HepG2 (cell line): Measurements from ENCODE around the gene SRSF11. TPM values are rescaled to one million over a fixed set of nuclear protein-coding genes. Genes with fewer than 3 reads are reported as not detected.
A peak's percentile ranks its signal among the peaks of the same experiment; 100 is the strongest.

Source experiments
- ARHGAP35 ChIP-seq: sonication (generic); formaldehyde crosslinking; IDR thresholded peaks from 2 replicates; pipeline ENCODE4 v1.9.0; 2022; ENCODE audit warnings: mild to moderate bottlenecking, inconsistent platforms, moderate library complexity, missing genetic modification reagents, borderline replicate concordance
- ARID2 ChIP-seq: sonication (generic); formaldehyde crosslinking; IDR thresholded peaks from 2 replicates; pipeline ENCODE4 v1.8.1; 2022; ENCODE audit warnings: mild to moderate bottlenecking, missing genetic modification reagents, borderline replicate concordance
- DMAP1 ChIP-seq: IDR thresholded peaks from 2 replicates; pipeline ENCODE4 v1.6.1; 2016
- FIP1L1 ChIP-seq: fragments of 200-400 bp; formaldehyde crosslinking; IDR thresholded peaks from 2 replicates; pipeline ENCODE4 v1.6.1; 2018; ENCODE audit warnings: low read depth, mild to moderate bottlenecking, low read length, moderate library complexity, borderline replicate concordance; ENCODE audit not compliant: insufficient read depth
- GABPA ChIP-seq, 2 experiments: IDR thresholded peaks; 2 replicates each; pipeline ENCODE4 v1.6.1; 2011 to 2016; ENCODE audit warnings: low read depth in 2 of 2, low read length in 1 of 2, missing biosample characterization in 1 of 2, missing genetic modification characterization in 1 of 2
- MYNN ChIP-seq: sonication (generic); formaldehyde crosslinking; IDR thresholded peaks from 2 replicates; pipeline ENCODE4 v1.4.0; 2020; ENCODE audit warnings: mild to moderate bottlenecking, low read depth, missing genetic modification reagents
- NFIC ChIP-seq: IDR thresholded peaks from 2 replicates; pipeline ENCODE4 v1.6.1; 2012; ENCODE audit warnings: mild to moderate bottlenecking, low read length, inconsistent platforms
- NR2F6 ChIP-seq, 2 experiments: IDR thresholded peaks; 2 replicates each; pipeline ENCODE4 v1.6.1; 2016; ENCODE audit warnings: antibody characterized with exemption in 1 of 2, mild to moderate bottlenecking in 1 of 2
- SNRNP70 ChIP-seq: fragments of 200-400 bp; formaldehyde crosslinking; IDR thresholded peaks from 2 replicates; pipeline ENCODE4 v1.6.1; 2017; ENCODE audit warnings: mild to moderate bottlenecking, low read depth, low read length, moderate library complexity
- SP5 ChIP-seq: IDR thresholded peaks from 2 replicates; pipeline ENCODE4 v1.6.1; 2016; ENCODE audit warnings: low read depth, borderline replicate concordance
- TGIF2 ChIP-seq: IDR thresholded peaks from 2 replicates; pipeline ENCODE4 v1.6.1; 2016; ENCODE audit warnings: control low read depth, missing compliant biosample characterization
- TSC22D2 ChIP-seq: sonication (generic); formaldehyde crosslinking; IDR thresholded peaks from 2 replicates; pipeline ENCODE4 v1.5.1; 2020; ENCODE audit warnings: missing genetic modification reagents, mild to moderate bottlenecking, borderline replicate concordance
- U2AF2 ChIP-seq: fragments of 200-400 bp; formaldehyde crosslinking; IDR thresholded peaks from 2 replicates; pipeline ENCODE4 v1.6.1; 2017; ENCODE audit warnings: low read depth, mild to moderate bottlenecking, low read length
- YEATS4 ChIP-seq: sonication (generic); formaldehyde crosslinking; IDR thresholded peaks from 2 replicates; pipeline ENCODE4 v1.4.0; 2020; ENCODE audit warnings: missing genetic modification reagents, borderline replicate concordance
- ZFP36 ChIP-seq: fragments of 150-350 bp; IDR thresholded peaks from 2 replicates; pipeline ENCODE4 v1.6.1; 2018; ENCODE audit warnings: borderline replicate concordance, low read length, low read depth; ENCODE audit not compliant: partially characterized antibody
- ZNF282 ChIP-seq: fragments of 450-650 bp; IDR thresholded peaks from 2 replicates; pipeline ENCODE4 v1.6.1; 2018; ENCODE audit not compliant: partially characterized antibody
- ZNF33A ChIP-seq: sonication (generic); formaldehyde crosslinking; IDR thresholded peaks from 2 replicates; pipeline ENCODE4 v1.5.1; 2020; ENCODE audit warnings: missing genetic modification reagents, mild to moderate bottlenecking, moderate library complexity, borderline replicate concordance
- ZNF839 ChIP-seq: sonication (generic); formaldehyde crosslinking; IDR thresholded peaks from 2 replicates; pipeline ENCODE4 v1.4.0; 2020; ENCODE audit warnings: missing genetic modification reagents, mild to moderate bottlenecking, borderline replicate concordance
- polyA plus RNA-seq, 8 experiments: library from polyadenylated mRNA; depleted of rRNA in 3 of 8; stranded (reverse) in 7 of 8; unstranded in 1 of 8; fragments of >200 nt; fragmentation: Illumina TruSeq in 4 of 8; extraction: Trizol in 4 of 8; gene quantifications; 2 replicates each; pipeline versions ENCODE4 v1.2.1 to v1.2.3, GENCODE V29; 2011 to 2016; ENCODE audit warnings: low read depth in 4 of 8, missing spikeins in 1 of 8, mixed read lengths in 1 of 8; ENCODE audit not compliant: insufficient read depth in 1 of 8
- total RNA-seq, 5 experiments: library from RNA; depleted of rRNA; stranded (reverse); fragments of >200 nt; fragmentation: Illumina TruSeq; extraction: Trizol; gene quantifications; 2 replicates each; pipeline ENCODE4 v1.2.3, GENCODE V29; 2016; ENCODE audit warnings: low read depth in 1 of 5
- TF ChIP-seq, protein P1 (sequence below), 2 experiments: fragments of 450-650 bp in 1 of 2; sonication (generic) in 1 of 2; formaldehyde crosslinking; IDR thresholded peaks; 2 replicates each; pipeline versions ENCODE4 v1.5.0 to v1.8.0; 2020 to 2022; ENCODE audit warnings: mild to moderate bottlenecking in 1 of 2, missing genetic modification reagents in 1 of 2
- TF ChIP-seq, protein P2 (sequence below): sonication (generic); formaldehyde crosslinking; IDR thresholded peaks from 2 replicates; pipeline ENCODE4 v1.4.0; 2020; ENCODE audit warnings: mild to moderate bottlenecking, missing genetic modification reagents
- TF ChIP-seq, protein P3 (sequence below): sonication (generic); formaldehyde crosslinking; IDR thresholded peaks from 2 replicates; pipeline ENCODE4 v1.9.0; 2021; ENCODE audit warnings: missing genetic modification reagents, borderline replicate concordance
- TF ChIP-seq, protein P4 (sequence below): sonication (generic); formaldehyde crosslinking; IDR thresholded peaks from 2 replicates; pipeline ENCODE4 v1.4.0; 2020; ENCODE audit warnings: missing genetic modification reagents
- TF ChIP-seq, protein P5 (sequence below): sonication (generic); formaldehyde crosslinking; IDR thresholded peaks from 2 replicates; pipeline ENCODE4 v1.5.1; 2020; ENCODE audit warnings: missing genetic modification reagents, mild to moderate bottlenecking, borderline replicate concordance

SRSF11 gene
- total and polyA plus RNA-seq, 2 of the 13 experiments (the other 11 are each of a cell fraction or from before 2014, with no cell fraction given) = 118 to 381 TPM

DNA sequence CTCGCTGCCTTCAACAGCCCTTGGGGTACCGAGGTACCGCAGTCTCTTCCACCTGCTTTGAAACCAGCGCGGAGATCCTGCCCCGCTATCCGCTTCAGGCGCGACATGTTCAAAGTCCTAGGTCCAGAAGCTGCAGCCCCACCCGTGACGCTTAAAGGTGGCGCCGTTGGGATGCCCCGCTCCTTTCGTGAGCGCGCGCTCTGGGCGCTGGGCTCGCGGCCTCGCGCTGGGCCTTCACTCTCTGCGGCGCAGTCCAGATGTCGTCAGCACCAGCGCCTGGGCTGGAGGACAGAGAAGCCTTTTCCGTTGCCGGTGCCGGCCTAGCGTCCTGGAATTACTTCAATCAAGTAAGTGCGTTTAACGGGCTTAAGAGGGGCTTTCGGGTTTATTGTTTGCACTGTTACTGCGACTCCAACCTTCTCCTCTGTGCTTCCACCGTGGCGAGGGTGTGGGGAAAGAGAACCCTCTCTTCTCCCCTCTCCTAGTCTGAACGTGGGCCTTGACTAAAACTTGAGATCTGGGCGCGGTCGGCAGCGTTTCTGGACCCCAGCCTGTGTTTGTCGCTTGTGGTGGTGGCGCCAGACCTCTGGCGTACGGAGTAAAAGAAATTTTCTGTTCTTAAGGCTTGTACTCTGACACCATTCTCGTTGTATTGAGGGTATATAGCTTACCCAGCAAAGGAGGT is 15.6 kb upstream of the SRSF11 start, which contains the start of gene LRRC40 (continued):
- TF ChIP-seq ARHGAP35 (CRISPR knock-in tag) (peak; percentile 85), NFIC (no peak; the same call in 1 of the 2 replicates), MYNN (CRISPR knock-in tag) (0 out of 2 replicates have a peak, but pooled peaks have one; percentile 34), DMAP1 (peak; percentile 93), U2AF2 (no peak), ZFP36 (no peak), SNRNP70 (no peak), ARID2 (CRISPR knock-in tag) (peak; percentile 93), TSC22D2 (CRISPR knock-in tag) (0 out of 2 replicates have a peak, but pooled peaks have one; percentile 73), GABPA (IDR thresholded peaks at IDR 0.05; ENCODE audit: low read depth, low read length) (no peak), GABPA (CRISPR knock-in tag; IDR thresholded peaks at IDR 0.05; ENCODE audit: low read depth) (peak; percentile 77), ZNF282 (no peak), YEATS4 (CRISPR knock-in tag) (peak; percentile 99), ZNF33A (CRISPR knock-in tag) (no peak), FIP1L1 (no peak), ZNF839 (peak; percentile 74; the same call in 1 of the 2 replicates), NR2F6 (IDR thresholded peaks at IDR 0.05) (no peak), NR2F6 (CRISPR knock-in tag; IDR thresholded peaks at IDR 0.05) (peak; percentile 59), TGIF2 (peak; percentile 89), SP5 (no peak)
- TF ChIP-seq, protein P1, sequence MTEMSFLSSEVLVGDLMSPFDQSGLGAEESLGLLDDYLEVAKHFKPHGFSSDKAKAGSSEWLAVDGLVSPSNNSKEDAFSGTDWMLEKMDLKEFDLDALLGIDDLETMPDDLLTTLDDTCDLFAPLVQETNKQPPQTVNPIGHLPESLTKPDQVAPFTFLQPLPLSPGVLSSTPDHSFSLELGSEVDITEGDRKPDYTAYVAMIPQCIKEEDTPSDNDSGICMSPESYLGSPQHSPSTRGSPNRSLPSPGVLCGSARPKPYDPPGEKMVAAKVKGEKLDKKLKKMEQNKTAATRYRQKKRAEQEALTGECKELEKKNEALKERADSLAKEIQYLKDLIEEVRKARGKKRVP (CRISPR knock-in tag; IDR thresholded peaks at IDR 0.05) = 0 out of 4 replicates have a peak, but pooled peaks of 1 of the 2 experiments have one; percentile 36
- TF ChIP-seq, protein P2, sequence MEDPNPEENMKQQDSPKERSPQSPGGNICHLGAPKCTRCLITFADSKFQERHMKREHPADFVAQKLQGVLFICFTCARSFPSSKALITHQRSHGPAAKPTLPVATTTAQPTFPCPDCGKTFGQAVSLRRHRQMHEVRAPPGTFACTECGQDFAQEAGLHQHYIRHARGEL (CRISPR knock-in tag) = no peak
- TF ChIP-seq, protein P3, sequence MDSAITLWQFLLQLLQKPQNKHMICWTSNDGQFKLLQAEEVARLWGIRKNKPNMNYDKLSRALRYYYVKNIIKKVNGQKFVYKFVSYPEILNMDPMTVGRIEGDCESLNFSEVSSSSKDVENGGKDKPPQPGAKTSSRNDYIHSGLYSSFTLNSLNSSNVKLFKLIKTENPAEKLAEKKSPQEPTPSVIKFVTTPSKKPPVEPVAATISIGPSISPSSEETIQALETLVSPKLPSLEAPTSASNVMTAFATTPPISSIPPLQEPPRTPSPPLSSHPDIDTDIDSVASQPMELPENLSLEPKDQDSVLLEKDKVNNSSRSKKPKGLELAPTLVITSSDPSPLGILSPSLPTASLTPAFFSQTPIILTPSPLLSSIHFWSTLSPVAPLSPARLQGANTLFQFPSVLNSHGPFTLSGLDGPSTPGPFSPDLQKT (CRISPR knock-in tag) = no peak
- TF ChIP-seq, protein P4, sequence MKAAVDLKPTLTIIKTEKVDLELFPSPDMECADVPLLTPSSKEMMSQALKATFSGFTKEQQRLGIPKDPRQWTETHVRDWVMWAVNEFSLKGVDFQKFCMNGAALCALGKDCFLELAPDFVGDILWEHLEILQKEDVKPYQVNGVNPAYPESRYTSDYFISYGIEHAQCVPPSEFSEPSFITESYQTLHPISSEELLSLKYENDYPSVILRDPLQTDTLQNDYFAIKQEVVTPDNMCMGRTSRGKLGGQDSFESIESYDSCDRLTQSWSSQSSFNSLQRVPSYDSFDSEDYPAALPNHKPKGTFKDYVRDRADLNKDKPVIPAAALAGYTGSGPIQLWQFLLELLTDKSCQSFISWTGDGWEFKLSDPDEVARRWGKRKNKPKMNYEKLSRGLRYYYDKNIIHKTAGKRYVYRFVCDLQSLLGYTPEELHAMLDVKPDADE (CRISPR knock-in tag) = no peak
- TF ChIP-seq, protein P5, sequence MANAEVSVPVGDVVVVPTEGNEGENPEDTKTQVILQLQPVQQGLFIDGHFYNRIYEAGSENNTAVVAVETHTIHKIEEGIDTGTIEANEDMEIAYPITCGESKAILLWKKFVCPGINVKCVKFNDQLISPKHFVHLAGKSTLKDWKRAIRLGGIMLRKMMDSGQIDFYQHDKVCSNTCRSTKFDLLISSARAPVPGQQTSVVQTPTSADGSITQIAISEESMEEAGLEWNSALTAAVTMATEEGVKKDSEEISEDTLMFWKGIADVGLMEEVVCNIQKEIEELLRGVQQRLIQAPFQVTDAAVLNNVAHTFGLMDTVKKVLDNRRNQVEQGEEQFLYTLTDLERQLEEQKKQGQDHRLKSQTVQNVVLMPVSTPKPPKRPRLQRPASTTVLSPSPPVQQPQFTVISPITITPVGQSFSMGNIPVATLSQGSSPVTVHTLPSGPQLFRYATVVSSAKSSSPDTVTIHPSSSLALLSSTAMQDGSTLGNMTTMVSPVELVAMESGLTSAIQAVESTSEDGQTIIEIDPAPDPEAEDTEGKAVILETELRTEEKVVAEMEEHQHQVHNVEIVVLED (CRISPR knock-in tag) = peak; percentile 87; the same call in 1 of the 2 replicates
